Daoy (cell line): Measurements from ENCODE around the gene ERI2. TPM values are rescaled to one million over a fixed set of nuclear protein-coding genes. Genes with fewer than 3 reads are reported as not detected.
"Not testable (repeated sequence)": the region's sequence is repeated elsewhere in the genome, so short reads cannot be mapped to it uniquely, and the experiment has no call there.

ENCODE experiments used
- DNase-seq: peaks from one replicate; pipeline ENCODE4 v3.0.0-alpha.2; 2015; ENCODE audit warnings: low read depth
- total RNA-seq: library from RNA; depleted of rRNA; stranded (reverse); fragments of >200 nt; shearing (Covaris generic); gene quantifications from 2 replicates; pipeline ENCODE4 v1.2.3, GENCODE V29; 2014; rRNA removed

The ERI2 gene
- total RNA-seq, 1 experiment from 2014 or later: 20.5 TPM

DNA sequence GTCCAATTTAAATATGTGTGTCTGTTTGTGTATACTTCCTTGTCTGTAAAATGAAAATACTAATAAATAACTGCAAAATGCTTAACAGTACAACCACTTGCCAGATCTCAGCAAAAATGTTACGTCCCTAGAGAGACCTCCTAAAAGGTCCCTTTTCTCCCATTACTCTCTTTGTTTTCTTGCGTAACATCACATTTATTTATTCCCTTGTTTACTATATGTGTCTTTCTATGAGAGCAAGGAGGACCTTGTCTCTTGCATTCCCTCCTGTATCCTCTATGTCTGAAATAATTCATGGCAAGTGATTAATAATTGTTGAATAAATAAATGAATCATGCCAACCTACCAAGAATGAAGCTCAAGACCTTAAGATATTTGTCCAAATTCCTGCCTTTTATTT is 40.5 kb downstream of the ERI2 start:
- DNase-seq: no peak

GRCh38 chr16:20764448-20764847 is 41.8 kb downstream of the ERI2 start:
- DNase-seq: not testable (repeated sequence)

DNA sequence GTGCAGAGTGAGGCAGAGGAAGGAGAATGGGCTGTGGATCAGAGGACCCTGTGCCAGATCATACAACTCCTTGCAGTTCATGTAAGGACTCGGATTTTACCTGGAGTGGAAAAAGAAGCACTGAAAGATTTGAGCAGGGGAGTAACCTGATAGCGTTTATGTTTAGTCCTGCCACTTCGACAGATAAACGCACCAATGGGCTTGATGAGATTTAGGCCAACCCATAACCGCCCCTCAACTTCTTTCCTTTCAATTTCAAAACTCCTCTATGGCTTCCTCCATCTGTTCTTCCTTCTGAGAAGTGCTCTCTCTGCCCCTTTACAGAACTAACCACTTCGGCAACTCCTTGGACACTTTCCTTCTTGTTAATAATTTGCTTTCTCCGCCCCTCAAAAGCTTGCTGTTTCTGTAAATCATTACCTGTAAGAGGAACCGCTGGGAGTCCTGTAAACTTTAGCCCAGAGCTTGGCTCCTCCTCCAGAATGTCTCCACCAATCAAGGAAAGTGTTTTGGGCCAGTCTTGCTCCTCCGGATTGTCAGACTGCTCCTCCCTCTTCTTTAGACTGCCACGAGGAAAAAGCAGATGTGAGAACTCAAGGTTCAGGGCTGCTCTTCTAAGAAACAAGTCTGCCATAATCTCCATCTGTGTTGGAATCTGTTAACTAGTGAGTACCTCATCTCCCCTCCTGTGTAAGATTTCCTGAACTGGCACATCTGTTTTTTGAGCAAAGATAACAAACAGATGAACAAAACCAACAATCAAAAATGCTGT is 42.6 kb downstream of the ERI2 start, which contains the start of gene ACSM3:
Gene ACSM3, plus strand, starts transcription at position 554 of the 772 bp plus-strand sequence. CDS start 6,021 bp downstream, outside the sequence.
- peak; percentile 69 for DNase-seq

- no peak for DNase-seq
Observed at GRCh38 chr16:20762404-20763123, 43.7 kb downstream of the ERI2 start.

DNA sequence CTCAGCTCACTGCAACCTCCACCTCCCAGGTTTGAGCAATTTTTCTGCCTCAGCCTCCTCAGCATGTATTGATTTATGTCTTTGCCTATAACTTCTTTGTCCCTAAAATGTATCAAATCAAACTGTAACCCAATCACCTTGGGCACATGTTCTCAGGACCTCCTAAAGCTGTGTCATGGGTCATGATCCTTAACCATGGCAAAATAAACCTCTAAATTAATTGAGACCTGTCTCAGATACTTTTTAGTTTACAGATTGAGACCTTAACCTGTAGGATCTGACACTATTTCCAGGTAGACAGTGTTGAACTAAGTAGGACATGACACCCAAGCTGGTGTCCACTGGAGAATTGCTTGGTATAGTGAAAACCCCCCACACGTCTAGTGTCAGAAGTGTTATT is 45.1 kb downstream of the ERI2 start:
- DNase-seq: no peak

GRCh38 chr16:20760346-20760745 is 45.9 kb downstream of the ERI2 start:
- DNase-seq: no peak

GRCh38 chr16:20755799-20756198 is 50.5 kb downstream of the ERI2 start:
- DNase-seq: not testable (repeated sequence)

DNA sequence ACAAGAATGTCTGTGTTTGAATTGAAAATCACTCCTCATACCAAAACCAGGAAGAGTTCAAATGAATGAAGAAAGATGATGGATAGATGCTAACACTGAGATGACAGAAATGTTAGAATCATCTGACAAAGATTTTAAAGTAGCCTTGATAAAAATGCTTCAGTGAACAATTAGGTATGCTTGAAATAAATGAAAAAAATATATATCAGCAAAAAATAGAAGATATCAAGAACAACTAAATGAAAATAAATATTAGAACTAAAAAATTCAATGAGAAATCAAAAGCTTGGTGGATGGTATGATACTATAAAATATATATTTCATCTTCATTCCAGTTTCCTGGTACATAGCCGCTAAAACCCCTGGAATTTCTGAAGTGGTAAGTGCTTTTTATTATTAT is 51.0 kb downstream of the ERI2 start:
- DNase-seq: no peak

GRCh38 chr16:20753727-20754126 is 52.5 kb downstream of the ERI2 start:
- no peak for DNase-seq

DNA sequence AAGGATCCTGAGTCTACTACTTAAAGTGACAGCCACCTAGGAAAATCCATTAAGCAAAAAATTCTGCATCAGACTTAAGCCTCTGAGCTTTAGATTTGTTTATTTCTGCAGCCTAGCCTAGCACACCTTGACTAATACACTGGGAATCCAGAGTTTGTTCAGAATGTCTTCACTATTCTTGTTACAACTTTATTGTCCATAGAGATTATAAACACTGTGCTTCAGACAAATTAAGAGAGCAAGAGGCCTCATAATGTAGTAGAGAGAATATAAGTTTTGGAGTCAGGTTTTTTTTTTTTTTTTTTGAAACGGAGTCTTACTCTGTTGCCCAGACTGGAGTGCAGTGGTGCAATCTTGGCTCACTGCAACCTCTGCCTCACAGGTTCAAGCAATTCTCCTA is 55.7 kb downstream of the ERI2 start:
- DNase-seq: no peak

DNA sequence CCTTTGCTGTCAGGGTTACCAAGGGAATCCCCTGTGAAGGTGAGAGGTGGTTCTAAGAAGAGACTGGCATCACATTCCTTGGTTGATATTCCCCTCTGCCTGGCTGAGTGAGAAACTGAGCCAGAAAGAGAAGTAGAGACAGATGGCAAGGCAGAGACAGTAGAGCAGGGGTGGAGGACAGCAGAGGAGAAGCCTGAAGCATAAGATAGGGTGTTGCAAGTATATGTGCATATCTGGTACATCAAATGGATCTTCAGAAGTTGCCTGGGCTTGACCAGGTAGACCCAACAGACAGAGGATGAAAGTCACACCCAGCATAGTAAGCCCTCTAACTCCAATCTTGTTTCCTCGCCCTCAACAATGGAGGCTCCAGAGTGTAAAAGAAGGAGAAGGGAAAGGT is 56.8 kb downstream of the ERI2 start:
- no peak for DNase-seq

- no peak for DNase-seq
Observed at GRCh38 chr16:20747030-20747816, 59.0 kb downstream of the ERI2 start.

DNA sequence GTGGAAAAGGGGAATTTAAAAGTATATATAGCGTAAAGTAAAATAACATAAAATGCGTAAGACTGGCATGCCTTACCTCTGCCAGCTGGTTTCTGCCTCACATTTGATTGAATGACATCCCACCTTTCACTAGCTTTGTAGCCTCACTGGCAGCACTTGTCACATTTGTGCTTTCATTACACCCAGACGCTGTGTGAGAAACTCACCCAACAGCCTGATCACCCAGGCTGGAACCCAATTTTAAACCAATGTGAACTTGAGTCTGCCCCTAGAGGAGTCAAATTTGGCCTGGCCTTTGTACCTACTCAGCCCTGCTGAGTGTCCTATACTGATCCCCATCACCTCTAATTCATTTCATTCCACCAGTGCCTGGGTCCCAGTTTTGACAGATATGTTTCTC is 59.8 kb downstream of the ERI2 start:
- no peak for DNase-seq

Other genes with a start within 250 kb of the ERI2 start
- not detected in 2 replicates for gene ACSM2B, start 230.1 kb downstream of the ERI2 start, total RNA-seq
- not detected in 2 replicates for gene ACSM1, start 108.8 kb downstream of the ERI2 start, total RNA-seq
- 47.7 and 63.0 TPM in 2 replicates for gene THUMPD1, start 64.7 kb downstream of the ERI2 start, total RNA-seq
- gene ACSM3, start 42.5 kb downstream of the ERI2 start, total RNA-seq: 2.2 and 4.8 TPM in 2 replicates
- 4.7 and 17.3 TPM in 2 replicates for gene REXO5, start 55 bp upstream of the ERI2 start, total RNA-seq
- 10.2 and 16.9 TPM in 2 replicates for gene DCUN1D3, start 93.9 kb upstream of the ERI2 start, total RNA-seq
- 42.1 and 59.4 TPM in 2 replicates for gene LYRM1, start 94.3 kb upstream of the ERI2 start, total RNA-seq